HG02852 (cell line): ENCODE results near the gene ODF2L.

Experiments used
- ATAC-seq: cut with Tn5 transposase; IDR thresholded peaks from one replicate; pipeline ENCODE4 v1.9.1; 2021; ENCODE audit warnings: mild to moderate bottlenecking, moderate library complexity; ENCODE audit not compliant: unreplicated experiment

ODF2L gene, protein sequence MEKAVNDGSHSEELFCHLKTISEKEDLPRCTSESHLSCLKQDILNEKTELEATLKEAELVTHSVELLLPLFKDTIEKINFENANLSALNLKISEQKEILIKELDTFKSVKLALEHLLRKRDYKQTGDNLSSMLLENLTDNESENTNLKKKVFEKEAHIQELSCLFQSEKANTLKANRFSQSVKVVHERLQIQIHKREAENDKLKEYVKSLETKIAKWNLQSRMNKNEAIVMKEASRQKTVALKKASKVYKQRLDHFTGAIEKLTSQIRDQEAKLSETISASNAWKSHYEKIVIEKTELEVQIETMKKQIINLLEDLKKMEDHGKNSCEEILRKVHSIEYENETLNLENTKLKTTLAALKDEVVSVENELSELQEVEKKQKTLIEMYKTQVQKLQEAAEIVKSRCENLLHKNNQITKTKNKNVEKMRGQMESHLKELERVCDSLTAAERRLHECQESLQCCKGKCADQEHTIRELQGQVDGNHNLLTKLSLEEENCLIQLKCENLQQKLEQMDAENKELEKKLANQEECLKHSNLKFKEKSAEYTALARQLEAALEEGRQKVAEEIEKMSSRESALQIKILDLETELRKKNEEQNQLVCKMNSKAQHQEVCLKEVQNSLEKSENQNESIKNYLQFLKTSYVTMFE

DNA sequence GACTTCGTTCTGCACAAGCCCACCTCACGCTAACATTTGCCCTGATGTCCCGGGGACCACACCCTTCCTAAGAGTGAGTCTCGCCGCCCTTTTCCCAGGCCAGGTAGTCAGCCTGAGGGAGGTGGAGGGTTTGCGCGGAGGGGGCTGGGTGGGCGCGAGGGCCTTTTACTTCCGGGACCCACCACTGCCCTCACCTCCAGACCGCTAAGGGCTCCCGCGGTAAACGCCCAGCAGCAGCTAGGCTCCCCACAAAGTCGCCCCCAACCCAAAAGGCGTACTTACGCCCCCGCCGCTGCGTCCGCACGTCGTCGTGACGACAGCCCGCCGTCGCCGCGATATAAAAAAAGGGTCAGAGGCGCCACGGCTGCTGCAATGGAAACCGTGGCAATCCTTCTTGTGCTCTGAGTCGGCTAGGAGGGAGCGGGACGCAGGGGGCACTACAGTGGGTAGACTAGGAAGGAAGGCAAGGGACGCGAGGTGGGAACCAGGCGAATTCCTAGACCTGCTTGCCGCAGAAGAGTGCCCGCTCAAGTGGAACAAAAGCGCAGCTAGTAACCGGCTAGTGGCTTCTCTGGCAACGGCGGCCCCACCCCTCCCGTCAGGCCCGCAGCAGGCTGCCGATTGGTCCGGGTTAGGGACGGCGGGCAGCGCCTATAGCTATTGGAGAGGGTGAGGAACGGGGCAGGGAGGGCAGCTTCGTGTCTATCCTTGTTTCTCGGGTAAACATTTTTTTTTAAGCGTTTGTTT is at the start of gene ODF2L:
TSS of gene ODF2L (minus strand) at position 573 of the 747 bp plus-strand sequence. CDS start 9,296 bp downstream, outside the sequence.
- peak; percentile 100 for ATAC-seq

DNA sequence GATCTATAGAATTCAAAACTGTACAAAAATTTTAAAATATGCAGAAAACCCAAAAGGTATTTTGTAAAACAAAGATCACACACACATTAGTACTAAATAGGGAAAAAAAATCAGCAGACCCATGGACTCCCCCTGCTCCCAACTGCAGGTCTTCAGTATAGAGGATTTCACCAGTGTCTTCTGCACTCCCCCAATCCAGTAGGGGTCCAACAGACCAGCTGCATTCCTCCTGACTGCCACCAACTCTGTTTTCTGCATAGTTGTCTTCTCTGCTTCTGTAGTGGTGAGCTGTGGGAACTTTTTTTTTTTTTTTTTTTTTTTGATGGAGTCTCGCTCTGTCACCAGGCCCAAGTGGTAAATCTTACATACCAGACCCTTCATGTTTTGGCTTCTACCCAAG is 49.8 kb upstream of the ODF2L start:
- ATAC-seq = no peak

DNA sequence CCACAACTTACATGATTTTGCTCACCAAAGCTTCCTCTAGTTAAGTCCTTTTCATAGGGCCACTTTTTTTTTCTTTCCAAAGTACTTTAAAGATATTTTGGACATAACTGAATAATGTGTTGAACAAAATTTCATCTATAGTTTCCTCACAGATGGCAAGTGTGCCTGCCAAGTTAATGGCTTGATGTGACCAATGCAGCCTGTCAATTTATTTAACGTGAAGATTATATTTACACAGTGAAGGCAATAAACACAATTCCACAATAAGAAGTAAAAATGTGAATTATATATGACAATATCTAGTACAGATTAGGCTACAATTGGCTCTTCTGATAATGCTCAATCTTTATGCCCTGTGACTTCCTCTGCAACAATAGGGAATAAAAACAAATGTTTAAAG is 45.9 kb upstream of the ODF2L start:
- ATAC-seq = no peak

DNA sequence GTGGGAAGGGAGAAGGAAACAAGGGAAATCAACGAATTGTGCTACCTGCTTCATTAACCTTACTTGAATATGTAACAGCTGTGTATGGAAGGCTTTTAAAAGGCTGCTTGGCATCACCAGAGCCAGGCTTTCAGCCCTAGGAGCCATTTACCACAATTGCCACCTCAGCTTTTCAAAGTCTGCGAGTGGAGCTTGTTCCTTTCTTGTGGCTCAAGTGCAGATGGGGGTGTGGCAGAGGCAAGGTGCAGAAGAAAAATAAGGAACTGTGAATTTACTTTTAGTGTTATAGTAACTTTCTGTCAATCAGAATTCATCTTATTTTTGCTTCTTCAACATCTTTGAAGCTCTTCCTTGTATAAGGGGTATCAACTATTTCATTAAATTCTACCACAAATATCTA is 45.5 kb upstream of the ODF2L start:
- ATAC-seq = no peak

DNA sequence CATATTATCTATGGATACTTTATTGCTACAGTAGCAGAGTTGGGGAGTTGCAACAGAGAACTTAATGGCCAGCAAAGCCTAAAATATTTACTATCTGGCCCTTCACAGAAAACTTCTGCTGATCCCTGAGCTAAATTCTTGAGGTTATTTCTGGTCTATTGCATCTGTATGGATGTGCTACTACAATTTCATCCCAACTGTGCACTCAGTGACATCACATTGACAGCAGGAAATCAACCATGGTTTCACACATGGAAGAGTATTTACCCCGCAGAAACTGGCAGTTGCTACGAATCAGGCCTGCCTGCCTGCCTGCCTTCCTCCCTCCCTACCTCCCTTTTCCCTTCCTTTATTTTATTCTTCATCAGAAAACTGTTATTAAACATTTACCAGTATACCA is 39.9 kb upstream of the ODF2L start:
- no peak for ATAC-seq

DNA sequence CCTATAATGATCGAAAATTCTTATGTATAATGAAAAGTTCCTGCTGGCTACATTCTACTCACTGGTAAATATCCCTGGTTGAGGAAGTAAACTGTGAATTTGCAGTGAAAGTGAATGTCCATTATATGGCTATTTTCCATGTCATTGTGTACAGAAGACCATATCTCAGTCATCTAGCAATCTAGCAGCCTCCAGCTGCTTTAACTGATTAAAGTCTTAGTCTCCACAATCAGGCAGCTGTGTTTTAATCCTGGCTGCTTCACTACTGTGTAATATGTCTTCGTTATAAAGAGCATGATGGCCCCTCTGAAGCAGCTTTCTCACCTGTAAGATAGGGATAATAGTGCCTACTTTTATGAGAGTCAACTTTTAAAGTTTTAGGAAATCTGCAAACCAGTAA is 39.2 kb upstream of the ODF2L start:
- ATAC-seq = no peak

DNA sequence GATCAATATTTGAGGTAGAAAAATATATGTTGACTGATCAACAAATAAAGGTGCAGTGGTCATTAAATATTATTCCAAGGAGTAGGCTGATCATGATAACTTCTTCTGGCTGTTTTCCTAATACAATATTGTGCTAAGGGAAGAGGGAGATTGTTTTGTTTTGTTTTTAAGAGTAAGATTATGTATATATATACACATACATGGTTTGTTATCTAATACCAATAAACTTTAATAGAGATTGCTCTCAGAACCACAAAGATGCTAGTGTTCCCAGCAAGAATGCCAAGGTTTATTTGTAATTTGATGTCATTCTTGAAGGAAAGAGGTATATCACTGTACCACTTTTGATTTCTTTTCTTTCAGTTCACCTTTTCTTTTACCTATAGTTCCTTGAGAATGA is 37.9 kb upstream of the ODF2L start:
- ATAC-seq = no peak

DNA sequence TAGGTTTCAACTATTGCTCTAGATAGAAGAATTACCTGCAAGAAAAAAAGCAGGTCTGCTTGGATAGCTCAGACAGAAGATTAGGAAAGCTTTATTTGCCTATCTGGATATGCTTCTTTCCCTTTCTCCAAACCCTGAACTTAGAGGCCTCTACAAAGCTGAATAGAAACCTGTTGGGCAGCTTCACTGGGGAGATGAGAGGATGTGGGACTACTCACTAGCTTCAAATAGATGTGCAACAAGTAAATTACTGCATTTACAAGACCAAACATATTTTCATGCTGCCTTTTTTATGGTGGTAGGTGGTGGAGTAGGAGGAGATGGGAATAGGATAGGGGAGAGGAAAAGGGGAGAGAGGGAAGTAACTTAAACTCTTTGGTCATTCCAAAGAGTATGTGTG is 34.3 kb upstream of the ODF2L start:
- no peak for ATAC-seq

DNA sequence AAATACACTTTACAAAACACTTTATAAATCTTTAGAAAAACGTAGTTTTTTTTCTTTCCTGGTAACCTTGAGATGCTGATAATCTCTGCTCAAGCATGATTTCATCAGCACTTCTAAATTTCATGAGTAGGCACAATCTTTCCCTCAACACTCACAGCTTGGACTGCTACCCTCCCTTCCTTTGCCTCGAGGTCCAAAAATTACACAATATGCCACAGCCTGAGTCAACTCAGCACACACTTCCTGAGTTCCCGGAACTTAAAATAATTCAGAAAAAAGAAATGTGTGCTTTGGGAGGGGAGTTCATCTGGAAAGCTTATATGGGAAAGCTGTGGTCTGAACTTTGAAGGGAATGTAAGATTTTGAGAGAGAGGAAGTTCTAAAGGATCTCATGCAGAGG is 33.7 kb upstream of the ODF2L start:
- no peak for ATAC-seq

DNA sequence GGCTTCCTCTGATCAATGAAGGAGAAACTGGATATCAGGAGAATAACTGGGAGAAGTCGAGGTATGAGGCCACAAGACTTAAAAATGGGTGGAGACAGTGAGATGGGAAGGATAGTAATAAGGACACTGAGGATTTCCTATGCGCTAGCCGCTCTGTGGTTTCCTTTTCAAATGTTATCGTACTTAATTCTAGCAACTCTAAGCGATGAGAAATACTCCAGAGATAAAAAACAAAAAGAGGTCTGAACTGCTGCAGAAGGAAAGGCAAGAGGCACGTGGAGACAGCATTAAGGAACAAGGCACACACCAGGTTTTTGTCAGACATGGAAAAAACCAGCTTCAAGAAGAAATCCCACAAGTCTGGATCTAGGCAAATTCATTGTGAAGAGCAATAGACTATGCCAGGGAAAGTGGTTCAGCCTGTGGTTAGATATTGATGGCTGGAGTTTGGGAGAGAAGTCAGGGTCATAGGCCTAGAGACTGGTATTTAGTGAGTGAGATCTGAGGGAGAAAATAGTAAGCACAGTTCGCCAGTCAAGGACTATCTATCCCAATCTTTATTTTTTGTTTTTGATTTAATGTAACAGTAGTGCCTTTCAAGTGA is 33.1 kb upstream of the ODF2L start:
- no peak for ATAC-seq

DNA sequence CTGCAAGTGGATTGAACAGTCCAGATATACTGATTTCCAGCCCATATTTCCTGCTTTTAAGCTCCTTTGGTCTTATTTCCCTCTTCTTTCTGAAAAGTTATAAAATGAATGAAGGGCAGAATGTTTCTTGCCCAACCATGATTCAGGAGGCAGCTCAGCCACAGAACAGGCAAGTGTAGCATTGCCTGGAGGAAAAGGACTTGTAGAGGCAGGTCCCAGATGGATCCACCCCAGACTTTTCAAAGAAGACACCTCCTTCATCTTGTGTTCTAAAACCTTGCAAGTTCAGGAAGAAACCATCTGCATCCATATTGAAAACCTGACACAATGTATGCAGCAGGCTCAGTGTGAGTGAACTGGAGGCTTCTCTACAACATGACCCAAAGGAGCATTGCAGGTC is 27.8 kb upstream of the ODF2L start, which contains the start of gene CLCA2:
TSS of gene CLCA2 (plus strand) at position 299 of the 400 bp plus-strand sequence. CDS start at position 376, 77 bp downstream.
- no peak for ATAC-seq

DNA sequence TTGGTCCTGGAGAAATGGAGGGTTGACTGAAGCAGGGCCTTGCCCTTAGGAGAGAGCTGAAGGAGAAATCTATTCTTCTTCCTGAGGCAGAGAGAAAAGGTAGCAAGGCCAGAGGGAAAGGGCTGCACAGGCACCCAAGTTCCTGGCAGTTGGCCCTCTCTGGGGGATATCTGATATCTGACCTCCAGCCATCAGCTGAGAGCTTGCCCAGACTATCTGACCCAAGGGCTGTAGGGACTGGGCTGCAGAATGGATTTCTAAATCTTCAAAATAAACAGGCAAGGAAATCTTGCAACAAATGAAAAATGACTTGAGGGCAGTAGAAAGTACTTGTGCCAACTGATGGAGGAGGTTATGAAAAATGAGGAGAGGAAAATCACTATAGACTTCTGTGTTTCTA is 27.4 kb upstream of the ODF2L start:
- ATAC-seq = no peak

DNA sequence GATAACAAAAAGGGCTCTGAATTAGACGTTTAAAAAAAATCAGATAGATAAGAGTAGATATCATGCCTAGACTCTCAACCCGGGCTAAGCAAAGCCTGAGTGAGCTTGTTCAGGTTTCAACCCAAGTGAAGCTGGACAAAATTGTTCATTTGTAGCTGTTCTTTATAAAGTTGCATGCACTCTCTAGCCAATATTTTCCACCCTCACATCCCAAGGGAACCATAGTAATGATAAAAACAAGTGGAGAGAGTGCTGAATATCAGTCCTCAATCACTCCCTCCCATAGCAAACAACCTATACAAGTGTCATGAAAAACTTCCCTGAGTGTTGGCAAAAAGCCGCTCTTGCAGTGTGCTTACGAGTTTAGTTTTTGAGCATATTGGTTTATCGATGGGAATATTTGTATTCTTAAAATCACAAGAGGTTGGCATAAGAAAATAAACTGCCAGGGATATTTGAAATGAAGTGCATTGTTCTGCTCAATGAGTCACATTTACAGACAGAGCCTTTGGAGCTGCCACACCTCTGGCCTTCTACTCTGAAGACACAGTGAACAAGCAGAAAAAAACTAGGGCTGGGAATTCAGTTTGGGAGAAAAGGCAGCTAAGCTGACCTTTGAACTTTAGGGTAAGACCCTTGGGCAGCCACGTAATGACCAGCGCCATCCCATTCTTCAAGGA is 25.6 kb upstream of the ODF2L start:
- ATAC-seq = no peak

DNA sequence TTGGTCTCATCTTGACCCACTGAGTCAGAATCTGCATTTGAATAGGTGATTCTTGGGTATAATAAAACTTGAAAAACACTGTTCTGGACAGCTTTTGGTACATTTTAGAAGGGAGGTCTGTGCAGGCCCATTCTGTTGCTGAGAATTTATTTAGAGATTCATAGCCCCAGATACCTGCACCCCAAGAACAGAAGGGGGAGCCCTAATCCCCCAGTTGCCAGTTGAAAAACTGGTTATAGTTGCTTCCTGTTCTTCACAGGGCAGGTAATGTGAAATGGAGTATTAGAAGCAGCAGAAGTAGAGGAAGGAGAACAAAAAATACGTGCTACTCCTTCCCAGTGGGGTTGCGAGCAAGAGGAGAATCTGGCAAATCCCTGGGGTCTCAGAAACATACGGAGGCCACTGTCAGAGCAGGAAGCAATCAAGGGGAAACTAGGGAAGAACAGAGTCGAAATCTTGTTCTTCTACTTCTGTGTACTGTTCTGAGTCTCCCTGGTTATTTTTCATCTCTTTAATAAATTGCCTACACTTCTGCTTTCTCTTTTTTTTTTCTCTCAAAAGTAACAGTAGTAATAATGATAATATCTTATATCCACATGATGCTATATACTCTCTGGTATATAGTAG is 23.3 kb upstream of the ODF2L start:
- ATAC-seq = peak; percentile 91

DNA sequence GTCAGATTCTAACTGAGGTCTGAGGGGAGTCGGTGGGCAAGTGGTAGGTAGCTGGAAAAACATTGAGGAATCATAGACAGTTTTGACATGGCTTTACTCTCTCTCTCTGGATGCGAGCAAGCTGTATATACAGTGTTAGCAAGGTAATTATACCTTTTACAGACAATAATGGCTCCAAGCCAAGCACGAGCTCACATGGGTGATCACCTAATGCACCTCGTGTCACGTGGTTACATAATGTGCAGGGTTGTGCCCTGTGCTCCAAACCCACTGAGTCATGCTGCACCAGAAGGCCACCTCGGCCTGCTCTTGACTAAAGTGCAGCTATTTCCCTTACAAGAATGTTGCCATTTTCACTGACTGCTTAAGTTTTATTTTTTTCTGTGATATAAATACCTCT is 20.2 kb upstream of the ODF2L start:
- no peak for ATAC-seq

DNA sequence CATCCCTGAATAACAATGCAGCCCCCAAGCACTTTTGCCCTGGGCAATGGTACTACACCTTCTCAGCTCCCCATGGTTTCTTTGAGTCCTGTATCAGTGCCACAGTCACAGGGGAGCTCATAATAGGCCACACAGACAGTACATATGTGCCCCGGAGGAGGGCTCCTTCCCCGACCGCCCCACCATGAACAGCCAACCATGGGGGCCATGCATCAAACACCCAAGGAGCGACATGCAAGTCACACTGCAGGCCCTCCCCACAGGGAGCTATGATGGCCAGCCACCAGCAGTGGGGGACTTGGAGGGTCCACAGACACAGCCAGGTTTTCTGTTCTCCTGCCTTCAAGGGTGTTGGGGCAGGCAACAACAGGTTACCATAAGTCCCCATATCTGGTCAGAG is 14.8 kb upstream of the ODF2L start:
- ATAC-seq = no peak

DNA sequence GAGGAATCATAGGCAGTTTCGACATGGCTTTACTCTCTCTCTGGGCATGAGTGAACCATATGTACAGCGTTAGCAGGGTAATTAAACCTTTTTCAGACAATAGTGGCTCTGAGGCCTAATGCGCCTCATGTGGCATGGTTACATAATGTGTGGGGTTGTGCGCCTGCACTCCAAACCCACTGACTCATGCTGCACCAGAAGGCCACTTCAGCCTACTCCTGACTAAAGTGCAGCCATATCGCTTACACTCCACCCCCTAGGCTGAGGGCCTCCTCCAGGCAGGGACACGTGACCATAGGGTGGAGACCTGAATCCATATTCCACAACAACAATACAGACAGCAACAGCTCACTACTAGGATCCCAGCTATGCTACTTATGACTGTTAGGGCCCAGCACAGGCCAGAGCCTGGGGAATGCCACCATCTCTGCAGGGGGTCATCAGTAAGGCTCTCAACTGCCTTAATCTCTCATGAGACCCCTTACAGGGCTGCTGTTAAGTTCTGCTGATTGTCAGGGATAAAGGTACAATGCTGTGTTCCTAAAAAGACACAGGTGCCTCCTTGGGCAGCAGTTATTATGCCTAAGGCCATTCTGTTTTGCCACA is 13.4 kb upstream of the ODF2L start:
- ATAC-seq = no peak

DNA sequence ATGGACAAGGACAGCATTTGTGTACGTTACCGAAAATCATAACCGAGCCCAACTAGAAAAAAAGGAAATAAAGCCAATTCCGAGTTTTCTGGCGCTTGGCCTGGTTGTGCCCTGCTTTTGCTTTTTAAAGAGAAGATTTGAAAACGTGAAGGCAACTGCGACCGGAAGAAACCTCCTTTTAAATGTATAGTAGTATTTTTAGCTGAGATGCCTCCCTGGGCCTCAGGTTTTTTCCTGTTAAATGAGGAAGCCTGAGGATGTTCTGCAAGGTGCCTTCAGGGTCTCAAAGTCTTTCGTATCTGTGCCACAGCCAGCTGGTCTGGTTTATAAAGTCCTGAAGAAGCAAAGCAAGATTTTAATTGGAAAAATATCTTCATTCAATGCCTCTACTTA is 371 bp upstream of the ODF2L start:
- peak; percentile 30 for ATAC-seq

DNA sequence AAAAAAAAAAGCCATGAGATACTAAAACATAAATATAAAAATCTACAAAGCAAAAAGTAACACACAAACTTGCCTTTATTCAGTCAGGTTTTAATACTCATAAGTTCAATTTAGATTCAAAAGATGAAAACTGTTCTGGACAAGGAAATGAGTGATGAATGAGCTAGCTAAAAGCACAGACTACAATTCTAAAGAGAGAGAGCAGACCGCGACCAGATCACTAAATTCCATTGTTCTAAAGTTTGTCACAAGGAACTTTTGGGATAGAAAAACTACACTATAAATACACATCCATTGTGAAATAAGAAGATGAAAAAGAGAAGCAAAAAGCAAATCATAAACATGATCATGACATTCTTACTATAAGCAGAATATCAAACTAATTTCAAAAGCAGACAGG is 1.7 kb downstream of the ODF2L start:
- no peak for ATAC-seq

DNA sequence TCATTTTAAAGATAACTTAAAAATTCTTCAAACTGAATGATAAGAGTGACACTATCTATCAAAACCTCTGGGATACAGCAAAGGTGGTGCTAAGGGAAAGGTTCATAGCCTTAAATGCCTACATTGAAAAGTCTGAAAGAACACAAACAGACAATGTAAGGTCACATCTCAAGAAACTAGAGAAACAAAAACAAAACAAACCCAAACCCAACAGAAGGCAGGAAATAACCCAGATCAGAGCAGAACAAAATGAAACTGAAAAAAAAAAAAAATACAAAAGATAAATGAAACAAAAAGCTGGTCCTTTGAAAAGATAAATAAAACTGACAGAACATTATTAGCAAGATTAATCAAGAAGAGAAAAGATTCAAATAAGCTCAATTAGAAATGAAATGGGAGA is 6.8 kb downstream of the ODF2L start:
- peak; percentile 90 for ATAC-seq
